Suprapubic skin (tissue), 4 donors: ENCODE results near the gene POR.

Experiments
- CTCF ChIP-seq, 2 donors: fragments of 200-600 bp in 1 of 2; fragments of 450-650 bp in 1 of 2; sonication (generic) in 1 of 2; IDR thresholded peaks; one replicate each; pipeline ENCODE4 v1.5.1; 2016 to 2019; ENCODE audit warnings: antibody characterized with exemption in 2 of 2, mild to moderate bottlenecking in 1 of 2, moderate library complexity in 1 of 2
- POLR2A ChIP-seq, 2 donors: fragments of 450-650 bp; IDR thresholded peaks; one replicate each; pipeline ENCODE4 v1.6.1; 2017; ENCODE audit warnings: antibody characterized with exemption in 2 of 2, mild to moderate bottlenecking in 2 of 2, moderate library complexity in 2 of 2
- POLR2AphosphoS5 ChIP-seq, 3 donors: sonication (generic); formaldehyde crosslinking; IDR thresholded peaks; one replicate each; pipeline ENCODE4 v1.6.1; 2017; ENCODE audit warnings: antibody characterized with exemption in 3 of 3

- no peak for TF ChIP-seq POLR2A (IDR thresholded peaks at IDR 0.05)
- TF ChIP-seq CTCF (IDR thresholded peaks at IDR 0.05), result no peak
- TF ChIP-seq POLR2AphosphoS5 (IDR thresholded peaks at IDR 0.05), result no peak
Measured at GRCh38 chr7:75944507-75944906, 29.6 kb downstream of the POR start.
